KMS-11 (cell line): Measurements from ENCODE around the gene SRSF4.

ENCODE experiments used
- H2AFZ ChIP-seq: fragments of 200-600 bp; sonication (generic); 2 replicates; pipeline ENCODE4 v1.6.1; 2016; ENCODE audit warnings: antibody characterized with exemption, mixed run types, low read depth
- H3K27ac ChIP-seq: fragments of 200-600 bp; sonication (generic); 2 replicates; pipeline ENCODE4 v1.6.1; 2016; ENCODE audit warnings: mild to moderate bottlenecking, mixed run types
- H3K27me3 ChIP-seq: fragments of 200-600 bp; sonication (generic); 2 replicates; pipeline ENCODE4 v1.6.1; 2017; ENCODE audit warnings: mild to moderate bottlenecking, low read depth, mixed run types, moderate library complexity; ENCODE audit not compliant: insufficient read depth
- H3K36me3 ChIP-seq: fragments of 200-600 bp; sonication (generic); 2 replicates; pipeline ENCODE4 v1.6.1; 2017; ENCODE audit warnings: mild to moderate bottlenecking, mixed run types; ENCODE audit not compliant: insufficient read depth
- H3K4me1 ChIP-seq: fragments of 200-600 bp; sonication (generic); 2 replicates; pipeline ENCODE4 v1.6.1; 2016; ENCODE audit warnings: mild to moderate bottlenecking, low read depth, mixed run types; ENCODE audit not compliant: poor library complexity, severe bottlenecking
- H3K4me2 ChIP-seq: fragments of 200-600 bp; sonication (generic); 2 replicates; pipeline ENCODE4 v1.7.0; 2016; ENCODE audit warnings: mild to moderate bottlenecking, mixed run types
- H3K4me3 ChIP-seq: fragments of 200-600 bp; sonication (generic); IDR thresholded peaks from 2 replicates; pipeline ENCODE4 v1.6.1; 2017; ENCODE audit warnings: low read depth, low read length, mixed read lengths; ENCODE audit not compliant: insufficient read depth
- H3K79me2 ChIP-seq: fragments of 200-600 bp; sonication (generic); 2 replicates; pipeline ENCODE4 v1.6.1; 2016; ENCODE audit warnings: low read depth, mixed run types; ENCODE audit not compliant: insufficient read depth
- H3K9ac ChIP-seq: fragments of 200-600 bp; sonication (generic); 2 replicates; pipeline ENCODE4 v1.6.1; 2016; ENCODE audit warnings: mild to moderate bottlenecking, mixed run types
- H4K20me1 ChIP-seq: fragments of 200-600 bp; sonication (generic); 2 replicates; pipeline ENCODE4 v1.6.1; 2016; ENCODE audit warnings: mild to moderate bottlenecking, mixed run types; ENCODE audit not compliant: insufficient read depth
- TF ChIP-seq, protein P1 (sequence below): fragments of 200-600 bp; sonication (generic); conservative IDR thresholded peaks from 2 replicates; pipeline ENCODE4 v1.6.1; 2017; ENCODE audit warnings: low read depth, mild to moderate bottlenecking, antibody characterized with exemption, low read length, moderate library complexity, mixed read lengths

SRSF4 gene

GRCh38 chr1:29126198-29126597, 55.5 kb downstream of the SRSF4 start:
- TF ChIP-seq, protein P1, sequence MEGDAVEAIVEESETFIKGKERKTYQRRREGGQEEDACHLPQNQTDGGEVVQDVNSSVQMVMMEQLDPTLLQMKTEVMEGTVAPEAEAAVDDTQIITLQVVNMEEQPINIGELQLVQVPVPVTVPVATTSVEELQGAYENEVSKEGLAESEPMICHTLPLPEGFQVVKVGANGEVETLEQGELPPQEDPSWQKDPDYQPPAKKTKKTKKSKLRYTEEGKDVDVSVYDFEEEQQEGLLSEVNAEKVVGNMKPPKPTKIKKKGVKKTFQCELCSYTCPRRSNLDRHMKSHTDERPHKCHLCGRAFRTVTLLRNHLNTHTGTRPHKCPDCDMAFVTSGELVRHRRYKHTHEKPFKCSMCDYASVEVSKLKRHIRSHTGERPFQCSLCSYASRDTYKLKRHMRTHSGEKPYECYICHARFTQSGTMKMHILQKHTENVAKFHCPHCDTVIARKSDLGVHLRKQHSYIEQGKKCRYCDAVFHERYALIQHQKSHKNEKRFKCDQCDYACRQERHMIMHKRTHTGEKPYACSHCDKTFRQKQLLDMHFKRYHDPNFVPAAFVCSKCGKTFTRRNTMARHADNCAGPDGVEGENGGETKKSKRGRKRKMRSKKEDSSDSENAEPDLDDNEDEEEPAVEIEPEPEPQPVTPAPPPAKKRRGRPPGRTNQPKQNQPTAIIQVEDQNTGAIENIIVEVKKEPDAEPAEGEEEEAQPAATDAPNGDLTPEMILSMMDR, result no peak
- H3K27me3 ChIP-seq, result no peaks in the 10 kb centered on the region

GRCh38 chr1:29125788-29126187, 55.9 kb downstream of the SRSF4 start:
- no peaks in the 10 kb centered on the region for H3K4me1 ChIP-seq
- H3K4me2 ChIP-seq, result no peak overlapping the region
- H3K27ac ChIP-seq, result no peak overlapping the region
- TF ChIP-seq, protein P1, result no peak
- no peaks in the 10 kb centered on the region for H3K36me3 ChIP-seq
- no peak overlapping the region for H3K4me3 ChIP-seq
- no peak overlapping the region for H2AFZ ChIP-seq
- H3K9ac ChIP-seq, result no peak overlapping the region
- H3K27me3 ChIP-seq, result no peaks in the 10 kb centered on the region
- no peaks in the 10 kb centered on the region for H3K79me2 ChIP-seq
- H4K20me1 ChIP-seq, result no peaks in the 10 kb centered on the region

More at GRCh38 chr1:29126198-29126597, 55.5 kb downstream of the SRSF4 start:
- Histone ChIP-seq H3K4me1 (no peaks in the 10 kb centered on the region), H3K79me2 (no peaks in the 10 kb centered on the region), H3K4me3 (no peak overlapping the region), H3K9ac (no peak overlapping the region), H3K36me3 (no peaks in the 10 kb centered on the region), H3K4me2 (no peak overlapping the region), H2AFZ (no peak overlapping the region), H4K20me1 (no peaks in the 10 kb centered on the region), H3K27ac (no peak overlapping the region)

DNA sequence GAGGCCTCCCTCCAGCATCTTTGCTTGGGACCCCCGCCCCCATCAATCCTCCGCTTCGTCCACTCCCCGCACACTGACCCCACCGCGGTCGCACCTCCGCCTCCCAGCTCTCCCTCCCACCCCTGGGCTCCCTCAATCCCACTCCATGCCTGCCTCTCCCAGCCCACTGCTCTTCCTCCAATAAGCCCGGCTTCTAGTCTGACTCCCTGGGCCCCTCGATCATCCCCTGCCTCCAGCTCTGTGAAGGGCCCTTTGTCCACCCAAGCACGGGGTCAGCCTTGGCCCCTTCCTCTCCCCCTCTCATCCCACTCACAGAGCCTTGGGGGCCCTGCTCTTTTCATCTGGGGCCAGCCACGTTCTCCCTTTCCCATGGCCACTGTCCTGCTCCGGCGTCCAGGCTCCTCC, 56.5 kb downstream of the SRSF4 start:
- H3K9ac ChIP-seq, result no peak overlapping the region

DNA sequence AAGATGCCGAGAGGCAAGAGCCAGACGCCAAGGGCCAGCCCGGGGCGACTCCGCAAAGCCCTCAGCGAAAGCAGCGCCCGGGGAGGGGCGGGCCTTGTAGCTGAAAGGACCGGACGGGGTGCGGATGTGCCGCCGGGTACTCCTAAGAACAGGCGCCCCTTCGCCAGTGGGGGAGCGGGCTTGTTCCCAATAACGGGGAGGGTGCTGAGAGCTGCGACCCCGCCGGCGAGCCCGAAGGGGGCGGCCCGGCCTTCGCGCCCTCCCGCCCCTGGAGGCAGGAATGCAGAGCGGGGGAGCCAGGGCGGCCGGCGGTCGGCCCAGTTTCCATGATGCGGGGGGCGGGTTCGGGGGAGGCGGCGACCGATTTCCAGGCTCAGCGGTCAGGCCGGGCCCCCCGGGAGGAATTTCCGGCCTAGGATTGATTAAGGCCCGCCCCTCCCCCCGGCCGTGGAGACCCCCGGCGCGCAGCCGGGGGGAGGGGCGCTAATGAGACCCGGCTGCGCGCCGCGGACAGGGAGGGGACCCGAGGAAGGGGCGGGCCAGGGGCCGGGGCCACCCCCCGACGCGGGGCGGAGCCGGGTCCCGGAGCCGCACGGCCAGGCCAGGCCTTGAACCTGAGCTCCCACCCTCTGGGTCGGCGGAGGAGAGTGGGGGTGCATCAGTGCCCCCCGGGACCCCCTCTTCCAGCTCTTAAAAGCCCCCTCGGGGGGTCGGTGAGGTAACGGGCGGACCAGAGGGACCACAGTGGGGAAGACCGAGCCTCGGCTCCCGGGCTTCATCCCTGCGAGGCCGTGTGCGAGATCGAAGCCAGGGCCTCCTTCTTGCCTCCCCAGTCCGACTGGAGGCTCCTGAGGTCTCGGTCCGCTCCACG, 57.1 kb downstream of the SRSF4 start:
- Histone ChIP-seq H3K4me3 (no peak overlapping the region), H3K4me1 (no peaks in the 10 kb centered on the region), H3K4me2 (peak overlapping the region; percentile 64), H3K79me2 (no peaks in the 10 kb centered on the region), H3K27ac (no peak overlapping the region), H3K27me3 (no peaks in the 10 kb centered on the region), H2AFZ (peak overlapping the region; percentile 78), H4K20me1 (no peaks in the 10 kb centered on the region), H3K9ac (peak overlapping the region; percentile 47), H3K36me3 (no peaks in the 10 kb centered on the region)
- TF ChIP-seq, protein P1, result no peak

More for the DNA sequence above, 56.5 kb downstream of the SRSF4 start:
- Histone ChIP-seq H3K4me1 (no peaks in the 10 kb centered on the region), H3K4me3 (no peak overlapping the region), H3K4me2 (no peak overlapping the region), H3K36me3 (no peaks in the 10 kb centered on the region), H3K79me2 (no peaks in the 10 kb centered on the region), H2AFZ (peak overlapping the region; percentile 78; the same call in 1 of the 2 replicates), H4K20me1 (no peaks in the 10 kb centered on the region), H3K27me3 (no peaks in the 10 kb centered on the region), H3K27ac (no peak overlapping the region)
- TF ChIP-seq, protein P1, result no peak
